ENCODE results near the gene PDSS2. TPM values are rescaled to one million over a fixed set of nuclear protein-coding genes. Genes with fewer than 3 reads are reported as not detected.

The PDSS2 gene
- total RNA-seq, 1 donor from 2014 or later = 12.4 TPM

GRCh38 chr6:107246972-107247615 is 212.3 kb downstream of the PDSS2 start:
- Mint-ChIP-seq H3K4me1 (ENCODE audit: unreplicated experiment) (peaks cover 2% of the 10 kb centered on the region), H3K27me3 (ENCODE audit: unreplicated experiment) (no peaks in the 10 kb centered on the region), H3K4me3 (ENCODE audit: unreplicated experiment) (no peak overlapping the region), H3K27ac (ENCODE audit: unreplicated experiment) (no peak overlapping the region), H3K9me3 (ENCODE audit: unreplicated experiment) (no peaks in the 10 kb centered on the region), H3K36me3 (ENCODE audit: unreplicated experiment) (no peaks in the 10 kb centered on the region)
- no peak for TF ChIP-seq CTCF (IDR thresholded peaks at IDR 0.05)
- DNase-seq (ENCODE audit: extremely low spot score, unreplicated experiment) = no peak

- H3K9me3 Mint-ChIP-seq (ENCODE audit: unreplicated experiment) = no peaks in the 10 kb centered on the region
These were observed 213.0 kb downstream of the PDSS2 start for GRCh38 chr6:107246249-107246971.

GRCh38 chr6:107244742-107245480 is 214.5 kb downstream of the PDSS2 start:
- Mint-ChIP-seq H3K27me3 (ENCODE audit: unreplicated experiment) (no peaks in the 10 kb centered on the region), H3K36me3 (ENCODE audit: unreplicated experiment) (no peaks in the 10 kb centered on the region), H3K27ac (ENCODE audit: unreplicated experiment) (no peak overlapping the region), H3K4me1 (ENCODE audit: unreplicated experiment) (peaks cover 8% of the 10 kb centered on the region), H3K4me3 (ENCODE audit: unreplicated experiment) (no peak overlapping the region), H3K9me3 (ENCODE audit: unreplicated experiment) (no peaks in the 10 kb centered on the region)
- DNase-seq (ENCODE audit: extremely low spot score, unreplicated experiment) = no peak
- no peak for TF ChIP-seq CTCF (IDR thresholded peaks at IDR 0.05)

More at GRCh38 chr6:107246249-107246971, 213.0 kb downstream of the PDSS2 start:
- Mint-ChIP-seq H3K4me3 (ENCODE audit: unreplicated experiment) (no peak overlapping the region), H3K36me3 (ENCODE audit: unreplicated experiment) (no peaks in the 10 kb centered on the region), H3K27ac (ENCODE audit: unreplicated experiment) (no peak overlapping the region), H3K4me1 (ENCODE audit: unreplicated experiment) (peaks cover 8% of the 10 kb centered on the region), H3K27me3 (ENCODE audit: unreplicated experiment) (no peaks in the 10 kb centered on the region)
- no peak for TF ChIP-seq CTCF (IDR thresholded peaks at IDR 0.05)
- no peak for DNase-seq (ENCODE audit: extremely low spot score, unreplicated experiment)

- no peak for TF ChIP-seq CTCF (IDR thresholded peaks at IDR 0.05)
- peaks cover 8% of the 10 kb centered on the region for H3K4me1 Mint-ChIP-seq (ENCODE audit: unreplicated experiment)
- no peaks in the 10 kb centered on the region for H3K9me3 Mint-ChIP-seq (ENCODE audit: unreplicated experiment)
- H3K27ac Mint-ChIP-seq (ENCODE audit: unreplicated experiment) = no peak overlapping the region
- no peak overlapping the region for H3K4me3 Mint-ChIP-seq (ENCODE audit: unreplicated experiment)
- no peaks in the 10 kb centered on the region for H3K27me3 Mint-ChIP-seq (ENCODE audit: unreplicated experiment)
- no peaks in the 10 kb centered on the region for H3K36me3 Mint-ChIP-seq (ENCODE audit: unreplicated experiment)
- no peak for DNase-seq (ENCODE audit: extremely low spot score, unreplicated experiment)
These were observed 215.2 kb downstream of the PDSS2 start for GRCh38 chr6:107244082-107244741.

Measured in osteocyte (in vitro differentiated cells).